Sciatic nerve (tissue), 2 donors: ENCODE data around the gene DIP2A. TPM values are rescaled to one million over a fixed set of nuclear protein-coding genes. Genes with fewer than 3 reads are reported as not detected.
"Not testable (repeated sequence)": the region's sequence is repeated elsewhere in the genome, so short reads cannot be mapped to it uniquely, and the experiment has no call there.

Source experiments
- ATAC-seq: fragments of 200-7000 bp; cut with Tn5 transposase; one replicate; pipeline ENCODE4 v1.9.1; 2020; ENCODE audit warnings: mild to moderate bottlenecking, moderate library complexity
- DNase-seq: peaks from one replicate; pipeline ENCODE4 v3.0.0-alpha.2; 2020; ENCODE audit warnings: low spot score
- intact Hi-C: fragments of 100-400 bp; cut with DNase I; formaldehyde crosslinking; loops from one replicate; pipeline ENCODE4 v1.14.2; 2022
- total RNA-seq: library from RNA; stranded (reverse); fragmentation: NEBNext Ultra II Directional; extraction: Animal tissue kit (Norgen Biotek cat#: 25700); gene quantifications from one replicate; pipeline ENCODE4 v1.2.1, GENCODE V29; 2021
- donor health status: DM: no; HTN: no; CAD: no.
- donor health status: DM: no; HTN: no; CAD: no.

Gene DIP2A
- total RNA-seq, 1 donor from 2014 or later = 73.7 TPM

DNA sequence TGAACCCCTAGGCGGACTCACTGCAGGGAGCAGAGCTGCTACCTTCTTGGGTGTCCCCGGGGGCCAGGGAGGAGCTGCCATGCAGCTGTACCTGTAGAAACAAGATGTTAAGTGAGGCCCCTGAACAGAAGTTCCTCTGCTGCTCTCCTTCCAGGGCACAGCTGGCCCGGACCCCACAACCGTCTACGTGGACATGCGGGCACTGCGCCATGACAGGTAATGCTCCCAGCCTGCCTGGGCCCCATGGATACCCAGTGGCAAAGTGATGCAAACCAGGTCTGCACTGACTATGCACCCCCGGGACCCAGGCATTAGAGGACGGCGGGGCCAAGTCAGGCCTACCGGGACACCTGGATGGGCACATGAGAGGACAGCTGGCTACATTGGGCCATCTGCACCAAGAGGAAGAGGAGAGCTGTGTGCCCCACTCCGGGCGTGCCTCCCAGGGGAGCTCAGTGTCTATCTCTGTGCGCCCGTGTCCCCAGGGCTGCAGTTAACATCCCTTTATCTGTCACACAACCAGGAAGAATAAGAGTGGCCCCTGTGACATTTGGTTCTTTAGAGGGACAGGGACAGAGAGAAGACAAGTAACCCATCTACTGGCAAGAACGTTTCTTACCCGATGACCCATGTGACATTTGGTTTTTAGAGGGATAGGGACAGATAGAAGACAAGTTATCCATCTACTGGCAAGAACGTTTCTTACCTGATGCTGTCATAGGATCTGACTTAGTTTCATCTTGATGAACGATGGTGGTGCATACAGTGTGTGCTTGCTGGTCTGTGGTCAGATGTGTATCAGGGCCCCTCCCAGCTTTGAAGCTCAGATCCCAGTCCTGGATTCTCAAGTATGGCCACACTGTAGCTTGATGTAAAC, 102.1 kb downstream of the DIP2A start:
- intact Hi-C loops = no loop called here
- ATAC-seq = no peak
- peak; percentile 50 for DNase-seq

DNA sequence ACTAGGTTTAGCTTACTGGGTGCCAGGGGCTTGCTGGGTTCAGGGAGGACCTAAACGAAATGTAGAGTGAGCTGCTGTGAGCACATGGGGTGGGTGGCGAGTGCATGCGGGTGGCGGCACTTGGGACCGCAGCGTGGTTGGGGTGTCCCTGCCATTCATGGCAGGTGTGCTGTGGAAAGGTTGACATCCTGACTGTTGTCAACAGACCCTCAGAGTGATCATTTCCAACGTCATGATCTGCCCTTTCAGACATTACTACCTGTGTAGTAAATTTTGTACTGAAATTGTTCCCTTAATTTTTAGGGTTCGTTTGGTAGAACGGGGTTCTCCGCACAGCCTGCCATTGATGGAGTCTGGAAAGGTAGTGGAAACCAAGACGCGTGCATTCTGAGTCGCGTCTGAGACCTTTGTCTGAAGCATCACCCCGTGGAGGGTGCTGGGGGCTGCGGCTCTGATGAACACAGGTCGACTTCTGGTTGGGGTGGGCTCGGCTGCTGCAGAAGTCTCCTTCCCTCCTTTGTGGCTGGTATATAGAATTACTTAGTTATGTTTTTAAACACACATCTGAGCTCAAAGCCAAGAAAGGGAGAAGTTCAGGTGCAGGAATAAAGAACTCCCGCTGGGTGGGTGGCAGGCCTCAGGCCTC, 102.9 kb downstream of the DIP2A start:
- intact Hi-C loops = no loop called here
- ATAC-seq = no peak
- DNase-seq = no peak

DNA sequence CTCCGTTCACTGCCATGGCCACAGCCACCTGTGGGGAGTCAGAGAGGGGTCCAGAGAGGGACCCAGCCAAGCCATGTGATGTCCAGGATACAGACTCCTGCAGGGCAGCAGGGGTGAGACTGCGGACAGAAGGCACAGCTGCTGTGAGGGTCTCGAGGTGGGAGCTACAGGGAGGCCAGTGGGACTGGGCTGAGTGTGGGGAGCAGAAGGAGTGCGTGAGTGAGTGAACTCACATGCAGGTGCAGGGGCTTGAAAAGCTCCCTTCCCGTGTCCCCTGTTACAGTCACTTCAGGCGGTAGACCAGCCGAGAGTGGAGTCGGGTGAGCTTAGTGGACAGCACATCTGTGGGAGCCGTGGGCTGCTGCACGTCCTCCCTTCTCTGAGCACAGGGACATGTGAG, 103.8 kb downstream of the DIP2A start:
- ATAC-seq (no peak), DNase-seq (no peak)
- intact Hi-C loops = no loop called here

DNA sequence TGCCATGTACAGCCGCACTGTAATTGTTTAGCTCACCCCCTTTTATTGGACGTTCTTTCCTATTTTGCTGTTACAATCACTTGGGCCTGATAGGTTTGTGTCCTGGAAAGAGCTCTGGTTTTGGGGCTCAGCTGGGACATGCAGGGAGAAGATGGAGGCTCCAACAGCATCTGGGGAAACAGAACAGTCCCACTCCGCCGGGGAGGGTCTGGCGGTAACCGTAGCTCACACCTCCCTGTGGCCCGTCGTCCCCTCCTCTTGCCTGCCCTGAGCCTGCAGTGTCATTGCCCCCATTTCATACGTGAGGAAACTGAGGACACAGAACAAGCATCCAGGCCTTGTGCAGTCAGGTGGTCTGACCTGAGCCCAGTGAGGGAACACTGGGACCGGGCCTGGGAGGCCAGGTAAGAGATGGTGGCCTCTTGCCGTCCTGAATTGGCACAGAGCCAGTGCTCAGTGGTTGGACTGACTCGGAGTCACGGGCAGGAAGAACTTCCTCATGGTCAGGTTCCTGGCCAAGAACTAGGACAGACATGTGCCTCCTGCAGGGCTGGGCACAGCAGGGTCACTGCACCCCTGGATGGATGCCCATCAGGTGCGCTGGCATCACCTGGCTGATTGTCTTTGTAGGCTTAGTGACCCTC, 104.4 kb downstream of the DIP2A start:
- DNase-seq = no peak
- intact Hi-C loops = no loop called here

DNA sequence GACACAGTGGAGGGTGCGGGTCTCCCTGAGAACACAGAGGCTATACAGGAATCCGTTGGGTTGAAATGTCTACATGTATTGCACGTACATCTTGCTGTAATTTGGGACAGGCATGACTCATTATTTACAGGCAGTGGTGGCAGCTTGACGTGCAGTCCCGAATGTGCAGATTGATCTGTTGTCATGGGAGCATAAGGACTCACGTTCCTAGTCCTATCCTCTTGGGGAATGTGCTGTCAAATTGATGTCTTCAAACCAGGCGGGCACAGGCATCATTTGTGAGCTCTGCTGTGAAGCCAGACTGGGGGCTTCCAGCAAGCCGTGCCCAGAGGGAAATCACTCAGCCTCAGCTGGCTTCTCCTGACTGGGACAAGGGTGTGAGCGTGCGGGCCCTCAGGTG, 105.7 kb downstream of the DIP2A start:
- intact Hi-C loops = no loop called here
- ATAC-seq (no peak), DNase-seq (no peak)

More for the DNA sequence above, 104.4 kb downstream of the DIP2A start:
- no peak for ATAC-seq

DNA sequence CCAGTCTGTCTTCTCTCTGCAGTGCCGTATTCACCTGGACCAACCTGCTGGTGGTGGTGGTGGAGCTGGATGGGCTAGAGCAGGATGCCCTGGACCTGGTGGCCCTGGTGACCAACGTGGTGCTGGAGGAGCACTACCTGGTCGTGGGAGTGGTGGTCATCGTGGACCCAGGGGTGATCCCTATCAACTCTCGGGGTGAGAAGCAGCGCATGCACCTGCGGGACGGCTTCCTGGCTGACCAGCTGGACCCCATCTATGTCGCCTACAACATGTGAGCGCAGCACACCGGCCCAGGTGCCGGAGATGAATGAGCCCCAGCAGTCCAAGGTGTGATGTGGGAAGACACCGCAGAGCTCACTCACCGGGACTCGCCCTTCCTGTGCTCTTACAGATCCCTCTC, 108.7 kb downstream of the DIP2A start:
- intact Hi-C loops = no loop called here
- ATAC-seq = no peak
- no peak for DNase-seq

DNA sequence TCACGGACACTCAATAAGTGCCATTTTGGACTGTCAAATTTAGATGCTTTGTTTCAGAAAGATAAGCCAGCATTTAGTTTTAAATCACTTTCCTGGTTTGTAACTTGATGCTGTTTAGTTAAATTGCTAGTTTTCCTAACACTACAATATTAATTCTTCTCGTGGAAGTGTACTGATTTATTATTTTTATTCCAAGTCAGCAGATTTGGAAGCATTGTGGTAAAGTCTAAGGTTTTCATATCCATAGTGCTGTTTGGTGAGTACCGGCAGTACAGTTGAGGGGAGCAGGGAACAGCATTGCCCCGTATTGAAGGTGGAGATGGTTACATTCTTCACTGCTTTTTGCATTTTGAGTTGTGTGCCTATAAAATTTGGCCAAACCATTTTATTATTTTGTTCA, 109.9 kb downstream of the DIP2A start:
- ATAC-seq = no peak
- no peak for DNase-seq
- intact Hi-C loops = no loop called here

DNA sequence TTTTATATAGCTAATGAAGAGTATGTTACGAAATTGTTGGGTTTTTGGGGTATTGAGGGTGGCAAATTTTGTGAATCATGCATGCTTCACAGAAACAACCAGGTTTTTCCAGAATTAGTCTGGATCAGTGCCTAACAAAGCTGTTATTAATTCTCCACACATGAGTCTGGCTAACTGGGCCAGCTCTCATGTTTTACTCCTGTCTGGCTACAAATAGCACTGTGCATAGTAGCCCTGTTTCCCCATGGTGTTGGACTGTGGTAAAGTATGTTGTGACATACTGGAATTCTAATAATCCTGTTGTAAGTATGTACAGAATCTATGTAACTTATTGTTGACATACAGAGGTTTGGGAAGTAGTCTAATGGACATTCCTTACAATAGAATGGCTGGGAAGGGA, 110.4 kb downstream of the DIP2A start:
- ATAC-seq (no peak), DNase-seq (no peak)
- intact Hi-C loops = no loop called here

DNA sequence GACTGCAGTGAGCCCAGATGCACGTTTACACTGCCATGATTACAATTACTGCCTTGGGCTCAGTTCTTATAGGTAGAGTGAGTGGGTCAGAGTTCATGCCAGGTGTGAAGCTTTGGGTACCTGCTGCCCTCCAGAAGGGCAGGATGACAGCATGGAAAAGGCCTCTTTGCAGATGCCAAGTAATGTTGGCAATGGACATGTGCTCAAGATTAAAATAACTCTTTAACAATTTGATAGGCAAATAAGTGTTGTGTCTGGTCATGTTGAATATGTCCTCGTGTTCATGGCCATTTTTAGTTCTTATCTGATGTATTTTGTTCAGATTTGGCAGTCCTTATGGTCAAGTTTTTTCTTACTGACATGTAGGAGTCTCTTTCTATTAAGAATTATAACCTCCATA, 111.4 kb downstream of the DIP2A start:
- ATAC-seq (no peak), DNase-seq (no peak)
- intact Hi-C loops = no loop called here

DNA sequence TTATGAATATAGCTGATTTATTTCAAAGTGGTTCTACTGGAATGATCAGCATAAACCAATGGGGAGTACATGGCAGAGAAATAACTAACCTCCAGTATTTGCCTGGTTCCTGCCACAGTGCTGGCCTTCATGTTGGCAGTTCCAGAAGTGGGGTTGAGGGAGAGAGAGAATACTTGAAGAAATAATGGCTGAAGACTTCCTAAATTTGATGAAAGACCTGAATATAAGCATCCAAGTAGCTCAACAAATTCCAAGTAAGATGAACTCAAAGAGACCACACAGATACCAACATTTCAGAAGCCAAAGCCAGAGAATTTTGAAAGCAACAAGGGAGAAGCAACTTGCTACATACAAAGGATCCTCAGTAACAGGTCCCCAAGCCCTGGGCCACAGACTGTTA, 111.9 kb downstream of the DIP2A start:
- intact Hi-C loops = no loop called here
- ATAC-seq = no peak
- DNase-seq = no peak

DNA sequence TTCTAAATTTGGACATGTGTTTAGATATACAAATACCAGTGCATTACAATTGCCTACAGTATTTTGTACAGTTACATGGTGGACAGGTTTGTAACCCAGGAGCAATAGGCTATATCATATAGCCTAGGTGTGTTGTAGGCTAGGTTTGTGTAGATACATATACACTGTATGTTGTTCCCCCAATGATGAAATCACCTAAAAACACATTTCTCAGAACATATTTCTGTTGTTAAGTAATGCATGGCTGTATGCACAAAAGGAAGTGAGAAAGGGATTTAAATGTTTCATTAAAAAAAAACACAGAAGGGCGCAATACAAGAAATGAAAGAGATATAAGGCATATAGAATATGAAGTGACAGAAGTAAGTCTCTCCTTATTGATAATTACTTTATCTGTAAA, 114.2 kb downstream of the DIP2A start:
- intact Hi-C loops = no loop called here
- ATAC-seq (no peak), DNase-seq (no peak)

DNA sequence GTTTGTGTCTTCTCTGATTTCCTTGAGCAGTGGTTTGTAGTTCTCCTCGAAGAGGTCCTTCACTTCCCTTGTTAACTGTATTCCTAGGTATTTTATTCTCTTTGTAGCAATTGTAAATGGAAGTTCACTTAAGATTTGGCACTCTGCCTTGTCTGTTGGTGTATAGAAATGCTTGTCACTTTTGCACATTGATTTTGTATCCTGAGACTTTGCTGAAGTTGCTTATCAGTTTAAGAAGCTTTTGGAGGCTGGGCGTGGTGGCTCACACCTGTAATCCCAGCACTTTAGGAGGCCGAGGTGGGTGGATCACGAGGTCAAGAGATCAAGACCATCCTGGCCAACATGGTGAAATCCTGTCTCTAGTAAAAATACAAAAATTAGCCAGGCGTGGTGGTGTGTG, 119.1 kb downstream of the DIP2A start:
- intact Hi-C loops, ATAC-seq, DNase-seq: not testable (repeated sequence)

DNA sequence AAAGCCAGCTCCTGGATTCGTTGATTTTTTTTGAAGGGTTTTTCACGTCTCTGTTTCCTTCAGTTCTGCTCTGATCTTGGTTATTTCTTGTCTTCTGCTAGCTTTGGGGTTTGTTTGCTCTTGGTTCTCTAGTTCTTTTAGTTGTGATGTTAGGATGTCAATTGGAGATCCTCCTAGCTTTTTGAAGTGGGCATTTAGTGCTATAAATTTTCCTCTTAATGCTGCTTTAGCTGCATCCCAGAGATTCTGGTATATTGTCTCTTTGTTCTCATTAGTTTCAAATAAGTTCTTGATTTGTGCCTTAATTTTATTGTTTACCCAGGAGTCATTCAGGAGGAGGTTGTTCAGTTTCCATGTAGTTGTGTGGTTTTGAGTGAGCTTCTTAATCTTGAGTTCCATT, 120.7 kb downstream of the DIP2A start:
- intact Hi-C loops, ATAC-seq, DNase-seq: not testable (repeated sequence)

DNA sequence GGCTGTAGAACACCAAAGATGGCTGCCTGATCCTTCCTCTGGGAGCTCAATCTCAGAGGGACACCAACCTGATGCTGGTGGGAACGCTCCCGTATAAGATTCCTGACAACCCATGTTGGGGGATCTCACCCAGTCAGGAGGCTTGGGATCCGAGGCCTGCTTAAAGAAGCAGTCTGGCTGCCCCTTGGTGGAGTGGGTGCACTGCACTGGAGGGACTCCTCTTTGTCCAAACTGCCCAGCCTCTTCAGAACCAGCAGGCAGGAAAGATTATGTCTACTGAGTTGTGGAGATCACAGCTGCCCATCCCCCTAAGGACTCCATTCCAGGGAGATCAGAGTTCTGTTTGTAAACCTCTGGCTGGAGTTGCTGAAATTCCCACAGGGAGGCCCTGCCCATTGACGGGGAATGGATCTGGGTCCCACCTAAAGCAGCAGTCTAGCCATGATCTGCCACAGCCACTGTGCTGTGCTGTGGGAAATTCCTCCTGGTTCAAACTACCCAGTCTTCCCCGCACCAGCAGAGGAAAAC, 123.2 kb downstream of the DIP2A start:
- DNase-seq = no peak
- ATAC-seq = no peak
- intact Hi-C loops = no loop called here

DNA sequence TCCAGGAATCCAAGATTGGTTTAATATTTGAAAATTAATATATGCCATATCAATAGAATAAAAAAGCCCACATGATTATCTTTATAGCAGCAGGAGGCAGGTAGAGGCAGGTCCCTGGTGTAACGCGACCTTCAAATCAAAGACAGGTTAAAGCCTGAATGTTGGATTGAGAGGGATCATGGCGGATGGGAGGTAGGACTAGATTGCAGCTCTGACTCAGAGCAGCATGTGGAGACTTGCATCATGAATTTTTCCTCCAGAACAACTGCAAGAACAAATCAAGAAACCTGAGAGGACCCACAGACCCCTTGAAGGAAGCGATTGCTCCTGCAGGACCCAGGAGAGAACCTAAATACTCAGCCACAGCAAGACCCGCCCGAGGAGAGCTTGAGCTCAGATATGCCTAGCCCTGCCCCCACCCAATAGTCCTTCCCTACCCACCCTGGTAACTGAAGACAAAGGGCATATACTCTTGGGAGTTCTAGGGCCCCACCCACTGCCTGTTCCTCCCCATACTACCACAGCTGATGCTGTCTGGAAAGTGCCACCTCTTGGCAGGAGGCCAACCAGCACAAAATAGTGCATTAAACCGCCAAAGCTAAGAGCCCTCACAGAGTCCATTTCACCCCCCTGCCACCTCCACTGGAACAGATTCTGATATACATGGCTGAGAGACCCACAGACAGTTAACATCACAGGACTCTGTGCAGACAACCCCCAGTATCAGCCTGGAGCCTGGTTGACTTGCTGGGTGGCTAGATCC, 126.7 kb downstream of the DIP2A start:
- no peak for DNase-seq
- ATAC-seq = no peak
- intact Hi-C loops = no loop called here

DNA sequence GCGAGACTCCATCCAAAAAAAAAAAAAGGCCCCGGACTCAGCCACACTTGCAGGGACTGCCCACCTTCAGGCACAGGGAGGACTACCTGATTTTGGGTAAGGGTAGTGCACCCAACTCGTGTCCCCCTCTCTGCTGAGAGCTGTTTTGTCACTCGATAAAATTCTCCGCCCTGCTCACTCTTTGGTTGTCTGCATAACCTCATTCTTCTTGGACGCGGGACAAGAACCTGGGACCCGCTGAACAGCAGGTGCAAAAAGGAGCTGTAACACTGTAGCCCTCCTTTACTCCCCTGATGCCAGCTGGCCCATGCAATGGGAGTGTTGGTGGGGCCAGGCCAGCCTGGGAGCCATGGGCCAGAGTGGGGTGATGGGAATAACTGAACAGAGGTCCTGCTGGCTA, 135.6 kb downstream of the DIP2A start:
- intact Hi-C loops = no loop called here
- ATAC-seq (no peak), DNase-seq (no peak)

DNA sequence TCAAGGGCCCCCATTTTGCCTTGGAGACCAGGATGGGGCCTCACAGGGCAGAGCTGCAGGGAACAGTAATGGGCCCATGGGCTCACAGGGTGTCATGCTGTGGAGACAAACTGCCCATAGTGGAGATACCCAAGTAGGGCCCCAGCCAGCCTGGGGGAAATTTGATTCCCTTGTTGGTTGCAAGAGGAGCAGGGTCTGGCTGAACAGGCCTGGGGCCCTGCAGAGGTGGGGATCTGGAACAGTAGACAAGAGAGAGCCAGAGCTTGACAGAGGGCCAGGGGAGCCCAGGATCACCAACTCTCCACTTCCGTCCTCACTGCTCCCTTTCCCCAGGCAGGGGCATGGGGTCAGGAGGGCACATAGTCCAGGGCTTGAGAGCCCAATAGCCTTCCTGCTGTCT, 137.5 kb downstream of the DIP2A start:
- DNase-seq (no peak), ATAC-seq (no peak)
- intact Hi-C loops = no loop called here

DNA sequence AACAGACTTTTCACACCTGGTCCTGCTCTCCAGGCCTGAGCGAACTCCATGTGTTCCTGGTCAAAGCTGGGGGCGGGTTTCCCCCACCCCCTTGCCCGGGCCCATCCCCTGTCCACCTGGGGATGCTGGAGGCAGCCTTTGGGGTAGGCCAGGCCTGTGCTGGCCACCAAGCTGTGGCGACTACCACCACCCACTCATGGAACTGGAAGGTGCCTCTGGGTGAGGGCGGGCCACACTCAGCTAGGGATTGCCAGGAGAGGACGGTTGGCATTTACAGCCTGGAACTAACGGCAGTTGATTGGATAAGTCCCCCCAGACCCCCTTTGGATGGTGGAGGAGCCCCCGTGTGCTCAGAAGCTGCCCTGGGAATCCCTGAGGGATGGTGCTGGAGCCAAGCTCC, 138.3 kb downstream of the DIP2A start:
- intact Hi-C loops = no loop called here
- ATAC-seq (peak; percentile 2), DNase-seq (no peak)

DNA sequence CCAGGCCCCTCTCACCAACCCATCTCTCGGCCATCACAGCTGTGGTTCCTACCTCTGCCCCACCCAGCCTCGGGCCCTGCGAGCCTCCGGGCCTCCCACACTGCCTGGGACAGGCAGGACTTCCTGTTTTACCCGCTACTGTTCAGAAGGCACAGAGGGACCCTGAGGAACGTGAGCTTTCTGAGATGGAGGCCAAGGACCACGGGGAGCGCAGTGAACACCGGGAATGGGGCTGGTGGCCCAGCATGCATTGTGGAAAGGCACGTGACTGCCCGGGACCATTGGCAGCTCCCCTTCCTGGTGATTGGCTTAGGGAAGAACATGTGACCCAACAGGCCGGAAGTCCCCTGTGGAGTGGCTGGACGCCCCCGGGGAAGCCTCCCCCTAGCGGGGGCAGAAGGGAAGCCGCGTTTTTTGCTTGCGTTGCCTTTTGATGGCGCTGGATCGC, 139.2 kb downstream of the DIP2A start:
- peak; percentile 77 for DNase-seq
- peak; percentile 61 for ATAC-seq
- intact Hi-C loops = no loop called here
